ENCODE data around the gene BST1. TPM values are rescaled to one million over a fixed set of nuclear protein-coding genes. Genes with fewer than 3 reads are reported as not detected.

Gene BST1
- total RNA-seq, 1 experiment from 2014 or later = 0.31 TPM

GRCh38 chr4:15718959-15719358 lies 16.1 kb downstream of the BST1 start:
- Histone ChIP-seq H4K20me1 (ENCODE audit: insufficient read depth) (no peaks in the 10 kb centered on the region), H3K36me3 (ENCODE audit: low read depth) (no peaks in the 10 kb centered on the region), H3K4me1 (replicated peaks; ENCODE audit: insufficient read depth) (no peaks in the 10 kb centered on the region), H3K27ac (no peak overlapping the region), H3K4me2 (no peak overlapping the region), H3K27me3 (ENCODE audit: insufficient read depth, low read depth) (no peaks in the 10 kb centered on the region), H3K4me3 (no peak overlapping the region), H3K9me2 (ENCODE audit: insufficient read depth) (no peaks in the 10 kb centered on the region), H3K9me3 (ENCODE audit: insufficient read depth, low read depth) (no peaks in the 10 kb centered on the region), H3K79me2 (ENCODE audit: low read depth) (no peaks in the 10 kb centered on the region), H3F3A (ENCODE audit: insufficient read depth, low read depth) (no peaks in the 10 kb centered on the region), H2AFZ (no peak overlapping the region)
- CTCF ChIA-PET = interaction anchor here (0.6 kb wide), 1 partner anchor 61 kb away, joined by 4 read pairs; no protein-coding TSS in a partner anchor
- no peak for TF ChIP-seq EZH2 (IDR thresholded peaks at IDR 0.05; ENCODE audit: low read depth)
- TF ChIP-seq CTCF (conservative IDR thresholded peaks at IDR 0.05) = no peak
- BruUV-seq (replicated peaks) = no TSS peak
- intact Hi-C loops (cut with micrococcal nuclease; ENCODE audit: unreplicated experiment) = no loop called here
- DNase-seq = no peak
- POLR2A ChIA-PET (ENCODE audit: unreplicated experiment) = no interaction called here

GRCh38 chr4:15719506-15719905 lies 16.6 kb downstream of the BST1 start:
- Histone ChIP-seq H3K4me3 (no peak overlapping the region), H3K36me3 (ENCODE audit: low read depth) (no peaks in the 10 kb centered on the region), H3K79me2 (ENCODE audit: low read depth) (no peaks in the 10 kb centered on the region), H3K27ac (no peak overlapping the region), H3K4me1 (replicated peaks; ENCODE audit: insufficient read depth) (no peaks in the 10 kb centered on the region), H3K27me3 (ENCODE audit: insufficient read depth, low read depth) (no peaks in the 10 kb centered on the region), H2AFZ (no peak overlapping the region), H3F3A (ENCODE audit: insufficient read depth, low read depth) (no peaks in the 10 kb centered on the region), H3K9me2 (ENCODE audit: insufficient read depth) (no peaks in the 10 kb centered on the region), H4K20me1 (ENCODE audit: insufficient read depth) (no peaks in the 10 kb centered on the region), H3K9me3 (ENCODE audit: insufficient read depth, low read depth) (no peaks in the 10 kb centered on the region), H3K4me2 (no peak overlapping the region)
- DNase-seq = no peak
- CTCF ChIA-PET = interaction anchor here (0.6 kb wide), 2 partner anchors 61 to 250 kb away, joined by 3 to 4 read pairs; partner anchors contain the start of gene CC2D2A
- TF ChIP-seq CTCF (conservative IDR thresholded peaks at IDR 0.05) (no peak), EZH2 (IDR thresholded peaks at IDR 0.05; ENCODE audit: low read depth) (no peak)
- POLR2A ChIA-PET (ENCODE audit: unreplicated experiment) = no interaction called here
- BruUV-seq (replicated peaks) = no TSS peak
- intact Hi-C loops (cut with micrococcal nuclease; ENCODE audit: unreplicated experiment) = no loop called here

- Histone ChIP-seq H3K36me3 (ENCODE audit: low read depth) (no peaks in the 10 kb centered on the region), H3K4me3 (no peak overlapping the region), H3K4me1 (replicated peaks; ENCODE audit: insufficient read depth) (no peaks in the 10 kb centered on the region), H3K4me2 (no peak overlapping the region), H3F3A (ENCODE audit: insufficient read depth, low read depth) (no peaks in the 10 kb centered on the region), H3K9me2 (ENCODE audit: insufficient read depth) (no peaks in the 10 kb centered on the region), H3K9me3 (ENCODE audit: insufficient read depth, low read depth) (no peaks in the 10 kb centered on the region), H4K20me1 (ENCODE audit: insufficient read depth) (no peaks in the 10 kb centered on the region), H3K27me3 (ENCODE audit: insufficient read depth, low read depth) (no peaks in the 10 kb centered on the region), H2AFZ (no peak overlapping the region), H3K79me2 (ENCODE audit: low read depth) (no peaks in the 10 kb centered on the region), H3K27ac (no peak overlapping the region)
- CTCF ChIA-PET = interaction anchor here (0.6 kb wide), 1 partner anchor 87 kb away, joined by 3 read pairs; no protein-coding TSS in a partner anchor
- TF ChIP-seq EZH2 (IDR thresholded peaks at IDR 0.05; ENCODE audit: low read depth) = no peak
- no peak for TF ChIP-seq CTCF (conservative IDR thresholded peaks at IDR 0.05)
- POLR2A ChIA-PET (ENCODE audit: unreplicated experiment) = no interaction called here
- intact Hi-C loops (cut with micrococcal nuclease; ENCODE audit: unreplicated experiment) = no loop called here
- no peak for DNase-seq
- BruUV-seq (replicated peaks) = no TSS peak
Measured at GRCh38 chr4:15720851-15721250, 18.0 kb downstream of the BST1 start.
